Epithelial cell of esophagus (primary cell): ENCODE measurements around the gene KRT37.

Source experiments
- DNase-seq: peaks from one replicate; pipeline ENCODE4 v3.0.0; 2010; ENCODE audit warnings: low read depth
- H3K4me3 ChIP-seq: 2 replicates; pipeline ENCODE4 v1.5.1; 2011; ENCODE audit warnings: mild to moderate bottlenecking, low read length, control low read depth
- CTCF ChIP-seq: IDR thresholded peaks from 2 replicates; pipeline ENCODE4 v1.5.1; 2011; ENCODE audit warnings: low read depth, mild to moderate bottlenecking, low read length, control low read depth, inconsistent platforms; ENCODE audit not compliant: insufficient read depth; ENCODE audit errors: missing control alignments

Gene KRT37

GRCh38 chr17:41449008-41449407 is 24.6 kb upstream of the KRT37 start:
- no peak for TF ChIP-seq CTCF
- no peak overlapping the region for H3K4me3 ChIP-seq
- DNase-seq: no peak

GRCh38 chr17:41448506-41448905 is 24.1 kb upstream of the KRT37 start:
- H3K4me3 ChIP-seq: no peak overlapping the region
- TF ChIP-seq CTCF: no peak
- DNase-seq: no peak

- H3K4me3 ChIP-seq: no peak overlapping the region
- DNase-seq: peak; percentile 12
- TF ChIP-seq CTCF: no peak
These were observed 22.4 kb upstream of the KRT37 start for GRCh38 chr17:41446806-41447205.

- no peak overlapping the region for H3K4me3 ChIP-seq
- no peak for TF ChIP-seq CTCF
- no peak for DNase-seq
These were observed 20.3 kb upstream of the KRT37 start for GRCh38 chr17:41444640-41445039.

- H3K4me3 ChIP-seq: no peak overlapping the region
- no peak for TF ChIP-seq CTCF
- DNase-seq: no peak
These were observed 19.8 kb upstream of the KRT37 start for GRCh38 chr17:41444186-41444585.

GRCh38 chr17:41442739-41443138 is 18.4 kb upstream of the KRT37 start:
- TF ChIP-seq CTCF: no peak
- DNase-seq: no peak
- H3K4me3 ChIP-seq: no peak overlapping the region

- no peak for DNase-seq
- no peak within 1 kb of the TSS for H3K4me3 ChIP-seq
- TF ChIP-seq CTCF: no peak
These were observed 16.2 kb upstream of the KRT37 start, which contains the start of gene KRT38 for GRCh38 chr17:41440531-41441033. KRT38 (minus strand) TSS chr17:41440983; CDS start chr17:41440921, 62 bp downstream.
